H9 (cell line): ENCODE results near the gene ATE1. TPM values are rescaled to one million over a fixed set of nuclear protein-coding genes. Genes with fewer than 3 reads are reported as not detected.

Experiments
- DNase-seq: peaks from one replicate; pipeline ENCODE4 v3.0.0-alpha.2; 2017
- H2AFZ ChIP-seq: one replicate; pipeline ENCODE4 v1.6.1; 2013; ENCODE audit warnings: mild to moderate bottlenecking, low read length, control low read depth, moderate library complexity
- H2AK5ac ChIP-seq: 2 replicates; pipeline ENCODE4 v1.6.1; 2013; ENCODE audit warnings: low read length, control low read depth, mixed read lengths; ENCODE audit not compliant: insufficient read length
- H2BK120ac ChIP-seq: one replicate; pipeline ENCODE4 v1.6.1; 2013; ENCODE audit warnings: low read depth, mild to moderate bottlenecking, low read length, control low read depth, inconsistent platforms; ENCODE audit not compliant: poor library complexity, severe bottlenecking
- H2BK12ac ChIP-seq: 2 replicates; pipeline ENCODE4 v1.6.1; 2013; ENCODE audit warnings: low read length, control low read depth, mixed read lengths, low read depth; ENCODE audit not compliant: insufficient read length
- H2BK15ac ChIP-seq: 2 replicates; pipeline ENCODE4 v1.6.1; 2013; ENCODE audit warnings: low read depth, low read length, control low read depth
- H2BK20ac ChIP-seq: one replicate; pipeline ENCODE4 v1.6.1; 2013; ENCODE audit warnings: low read depth, mild to moderate bottlenecking, low read length, control low read depth, inconsistent platforms; ENCODE audit not compliant: poor library complexity, severe bottlenecking
- H2BK5ac ChIP-seq: 2 replicates; pipeline ENCODE4 v1.6.1; 2013; ENCODE audit warnings: low read length, control low read depth, mixed read lengths; ENCODE audit not compliant: insufficient read length
- H3K14ac ChIP-seq: 2 replicates; pipeline ENCODE4 v1.6.1; 2013; ENCODE audit warnings: low read length, control low read depth; ENCODE audit not compliant: insufficient read depth
- H3K18ac ChIP-seq: 2 replicates; pipeline ENCODE4 v1.6.1; 2013; ENCODE audit warnings: low read depth, mild to moderate bottlenecking, mixed read lengths, low read length, control low read depth; ENCODE audit not compliant: insufficient read length
- H3K23ac ChIP-seq: 2 replicates; pipeline ENCODE4 v1.6.1; 2013; ENCODE audit warnings: low read length, control low read depth, mixed read lengths, low read depth; ENCODE audit not compliant: insufficient read length
- H3K23me2 ChIP-seq: 2 replicates; pipeline ENCODE4 v1.6.1; 2013; ENCODE audit warnings: low read depth, mild to moderate bottlenecking, mixed read lengths, low read length, control low read depth; ENCODE audit not compliant: insufficient read length, poor library complexity, severe bottlenecking
- H3K27ac ChIP-seq: 2 replicates; pipeline ENCODE4 v1.5.1; 2013; ENCODE audit warnings: low read length, control low read depth, mixed read lengths, low read depth; ENCODE audit not compliant: insufficient read length
- H3K27me3 ChIP-seq: 2 replicates; pipeline ENCODE4 v1.6.1; 2013; ENCODE audit warnings: low read length, control low read depth, inconsistent platforms; ENCODE audit not compliant: insufficient read depth
- H3K4ac ChIP-seq: 2 replicates; pipeline ENCODE4 v1.6.1; 2013; ENCODE audit warnings: low read depth, mild to moderate bottlenecking, control low read depth, inconsistent platforms, low read length, moderate library complexity
- H3K4me1 ChIP-seq: 2 replicates; pipeline ENCODE4 v1.6.1; 2013; ENCODE audit warnings: low read length, control low read depth, inconsistent platforms; ENCODE audit not compliant: insufficient read depth
- H3K4me2 ChIP-seq: 2 replicates; pipeline ENCODE4 v1.6.1; 2013; ENCODE audit warnings: low read length, control low read depth, mixed read lengths; ENCODE audit not compliant: insufficient read length, insufficient read depth
- H3K56ac ChIP-seq: 2 replicates; pipeline ENCODE4 v1.6.1; 2013; ENCODE audit warnings: low read depth, mild to moderate bottlenecking, mixed read lengths, low read length, control low read depth; ENCODE audit not compliant: insufficient read length
- H3K79me1 ChIP-seq: 2 replicates; pipeline ENCODE4 v1.6.1; 2013; ENCODE audit warnings: low read depth, mild to moderate bottlenecking, moderate library complexity, low read length, control low read depth, inconsistent platforms; ENCODE audit not compliant: insufficient read depth, poor library complexity, severe bottlenecking
- H3K79me2 ChIP-seq: 2 replicates; pipeline ENCODE4 v1.6.1; 2013; ENCODE audit warnings: low read length, control low read depth, inconsistent platforms; ENCODE audit not compliant: insufficient read depth
- H3K9ac ChIP-seq: 2 replicates; pipeline ENCODE4 v1.6.1; 2013; ENCODE audit warnings: low read length, control low read depth, mixed read lengths; ENCODE audit not compliant: insufficient read length; ENCODE audit errors: extremely low read depth
- H3K9me3 ChIP-seq: one replicate; pipeline ENCODE4 v1.6.1; 2013; ENCODE audit warnings: low read depth, low read length, inconsistent platforms; ENCODE audit not compliant: control insufficient read depth
- H3T11ph ChIP-seq: one replicate; pipeline ENCODE4 v1.6.1; 2013; ENCODE audit warnings: mild to moderate bottlenecking, low read length, control low read depth, inconsistent platforms
- H4K20me1 ChIP-seq: one replicate; pipeline ENCODE4 v1.6.1; 2013; ENCODE audit not compliant: control insufficient read depth, insufficient read length, insufficient read depth
- H4K5ac ChIP-seq: 2 replicates; pipeline ENCODE4 v1.6.1; 2013; ENCODE audit warnings: low read depth, mild to moderate bottlenecking, mixed read lengths, low read length, control low read depth; ENCODE audit not compliant: insufficient read length
- H4K8ac ChIP-seq: replicated peaks from 2 replicates; pipeline ENCODE4 v1.6.1; 2013; ENCODE audit warnings: low read length, control low read depth, mixed read lengths, low read depth; ENCODE audit not compliant: insufficient read length
- H4K91ac ChIP-seq: 2 replicates; pipeline ENCODE4 v1.6.1; 2013; ENCODE audit warnings: low read depth, mild to moderate bottlenecking, moderate library complexity, mixed read lengths, low read length, control low read depth; ENCODE audit not compliant: insufficient read length
- H3K27ac Mint-ChIP-seq, 3 experiments: 2 replicates in 2 of 3; 3 replicates in 1 of 3; pipeline ENCODE4 v1.8.0; 2020 to 2021; ENCODE audit warnings: mixed read lengths in 3 of 3, mild to moderate bottlenecking in 1 of 3, moderate library complexity in 1 of 3
- H3K27me3 Mint-ChIP-seq: 2 replicates; pipeline ENCODE4 v1.8.0; 2021; ENCODE audit warnings: low read depth, mild to moderate bottlenecking, moderate library complexity, mixed read lengths
- H3K36me3 Mint-ChIP-seq, 3 experiments: 2 replicates in 2 of 3; 3 replicates in 1 of 3; pipeline ENCODE4 v1.8.0; 2020 to 2021; ENCODE audit warnings: low read depth in 3 of 3, mixed read lengths in 3 of 3; ENCODE audit not compliant: insufficient read depth in 1 of 3
- H3K4me1 Mint-ChIP-seq, 2 experiments: 2 replicates each; pipeline ENCODE4 v1.8.0; 2020; ENCODE audit warnings: mixed read lengths in 2 of 2
- H3K4me3 Mint-ChIP-seq, 2 experiments: 2 replicates in 1 of 2; 3 replicates in 1 of 2; pipeline ENCODE4 v1.8.0; 2020 to 2021; ENCODE audit warnings: mild to moderate bottlenecking in 2 of 2, mixed read lengths in 2 of 2, moderate library complexity in 1 of 2
- H3K9me3 Mint-ChIP-seq, 2 experiments: 2 replicates in 1 of 2; 3 replicates in 1 of 2; pipeline ENCODE4 v1.8.0; 2020; ENCODE audit warnings: mild to moderate bottlenecking in 2 of 2, mixed read lengths in 2 of 2, moderate library complexity in 1 of 2
- WGBS: extraction: QIAGEN DNeasy Blood & Tissue Kit; methylation state at CpG from one replicate; pipeline ENCODE4 v1.1.7; 2013; ENCODE audit warnings: missing lambda C conversion rate, low lambda C conversion rate, mixed read lengths; ENCODE audit not compliant: insufficient read length; ENCODE audit errors: extremely low coverage; 5-methylcytosine and 5-hydroxymethylcytosine counted together
- total RNA-seq: library from RNA; stranded (reverse); gene quantifications from 2 replicates; pipeline ENCODE4 v1.2.1, GENCODE V29; 2021
- TF ChIP-seq, protein P1 (sequence below): fragments of 200-600 bp; sonication (generic); conservative IDR thresholded peaks from 3 replicates; pipeline ENCODE4 v1.8.0; 2021; ENCODE audit warnings: antibody characterized with exemption, mild to moderate bottlenecking

ATE1 gene
- total RNA-seq, 1 experiment from 2014 or later, result 29.0 TPM

DNA sequence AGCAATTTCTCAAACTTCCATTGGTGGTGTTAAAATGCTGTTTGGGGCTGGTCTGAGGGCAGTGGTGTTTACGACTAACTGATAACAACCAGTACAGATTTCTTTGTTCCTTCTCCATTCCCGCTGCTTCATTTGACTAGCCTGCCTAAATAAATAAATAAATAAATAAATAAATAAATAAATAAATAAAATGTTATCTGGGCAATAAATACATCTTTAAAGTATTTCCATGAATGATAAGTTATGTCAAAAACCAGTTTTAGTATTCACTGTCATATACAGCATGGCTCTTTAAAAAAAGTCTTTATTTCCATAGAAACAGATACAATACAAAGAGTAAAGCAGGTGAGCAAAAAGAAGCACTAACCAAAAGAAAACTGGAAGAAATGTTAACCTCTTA, 81.3 kb downstream of the ATE1 start:
- no peak overlapping the region for H2BK15ac ChIP-seq
- H3K79me1 ChIP-seq, result no peaks in the 10 kb centered on the region
- H3K23me2 ChIP-seq, result no peaks in the 10 kb centered on the region
- no peak overlapping the region for H4K91ac ChIP-seq
- H2BK12ac ChIP-seq, result no peak overlapping the region
- H3K14ac ChIP-seq, result no peak overlapping the region
- H3K27ac Mint-ChIP-seq, result no peak overlapping the region
- H3K4me1 Mint-ChIP-seq, result peaks cover 9 to 10% of the 10 kb centered on the region in 2 experiments
- H2AFZ ChIP-seq, result no peak overlapping the region
- no peak overlapping the region for H3K4me3 Mint-ChIP-seq
- no peak overlapping the region for H2AK5ac ChIP-seq
- TF ChIP-seq, protein P1, sequence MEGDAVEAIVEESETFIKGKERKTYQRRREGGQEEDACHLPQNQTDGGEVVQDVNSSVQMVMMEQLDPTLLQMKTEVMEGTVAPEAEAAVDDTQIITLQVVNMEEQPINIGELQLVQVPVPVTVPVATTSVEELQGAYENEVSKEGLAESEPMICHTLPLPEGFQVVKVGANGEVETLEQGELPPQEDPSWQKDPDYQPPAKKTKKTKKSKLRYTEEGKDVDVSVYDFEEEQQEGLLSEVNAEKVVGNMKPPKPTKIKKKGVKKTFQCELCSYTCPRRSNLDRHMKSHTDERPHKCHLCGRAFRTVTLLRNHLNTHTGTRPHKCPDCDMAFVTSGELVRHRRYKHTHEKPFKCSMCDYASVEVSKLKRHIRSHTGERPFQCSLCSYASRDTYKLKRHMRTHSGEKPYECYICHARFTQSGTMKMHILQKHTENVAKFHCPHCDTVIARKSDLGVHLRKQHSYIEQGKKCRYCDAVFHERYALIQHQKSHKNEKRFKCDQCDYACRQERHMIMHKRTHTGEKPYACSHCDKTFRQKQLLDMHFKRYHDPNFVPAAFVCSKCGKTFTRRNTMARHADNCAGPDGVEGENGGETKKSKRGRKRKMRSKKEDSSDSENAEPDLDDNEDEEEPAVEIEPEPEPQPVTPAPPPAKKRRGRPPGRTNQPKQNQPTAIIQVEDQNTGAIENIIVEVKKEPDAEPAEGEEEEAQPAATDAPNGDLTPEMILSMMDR, result no peak
- H3K27me3 Mint-ChIP-seq, result no peaks in the 10 kb centered on the region
- H3K27me3 ChIP-seq, result no peaks in the 10 kb centered on the region
- H3K23ac ChIP-seq, result no peak overlapping the region
- no peak overlapping the region for H3K27ac ChIP-seq
- DNase-seq, result no peak
- H3K18ac ChIP-seq, result no peak overlapping the region
- H3K79me2 ChIP-seq, result no peaks in the 10 kb centered on the region
- no peaks in the 10 kb centered on the region for H4K20me1 ChIP-seq
- no peaks in the 10 kb centered on the region for H3K4me1 ChIP-seq
- H3K9me3 ChIP-seq, result no peaks in the 10 kb centered on the region
- H2BK5ac ChIP-seq, result no peak overlapping the region
- no peak overlapping the region for H2BK20ac ChIP-seq
- no peak overlapping the region for H3K56ac ChIP-seq
- no peak overlapping the region for H3K9ac ChIP-seq
- H3K4ac ChIP-seq, result no peak overlapping the region
- no CpG with 5 or more reads among the region's 2 CpGs for WGBS
- H3T11ph ChIP-seq, result no peak overlapping the region
- H3K9me3 Mint-ChIP-seq, result peaks cover 0 to 2% of the 10 kb centered on the region in 2 experiments; a peak in 1 of 5 replicates
- no peak overlapping the region for H2BK120ac ChIP-seq
- no peak overlapping the region for H4K5ac ChIP-seq
- no peak overlapping the region for H3K4me2 ChIP-seq
- no peak overlapping the region for H4K8ac ChIP-seq
- H3K36me3 Mint-ChIP-seq, result peaks cover 9 to 29% (median 23%) of the 10 kb centered on the region in 3 experiments; a peak in 6 of 7 replicates
